Urinary bladder (tissue), 4 donors: ENCODE results near the gene ANKFN1. TPM values are rescaled to one million over a fixed set of nuclear protein-coding genes. Genes with fewer than 3 reads are reported as not detected.

ENCODE experiments used
- DNase-seq: peaks from one replicate; pipeline ENCODE4 v3.0.0-alpha.2; 2015; ENCODE audit errors: extremely low spot score
- H3K27ac ChIP-seq: one replicate; pipeline ENCODE4 v1.5.1; 2013; ENCODE audit warnings: low read depth, mild to moderate bottlenecking, moderate library complexity
- H3K36me3 ChIP-seq: one replicate; pipeline ENCODE4 v1.6.1; 2013; ENCODE audit warnings: mild to moderate bottlenecking, moderate library complexity; ENCODE audit not compliant: insufficient read depth
- H3K4me1 ChIP-seq: one replicate; pipeline ENCODE4 v1.6.1; 2013; ENCODE audit warnings: mild to moderate bottlenecking, moderate library complexity; ENCODE audit not compliant: insufficient read depth
- H3K4me3 ChIP-seq: one replicate; pipeline ENCODE4 v1.5.1; 2013; ENCODE audit warnings: low read depth, low read length
- WGBS: extraction: QIAGEN DNeasy Blood & Tissue Kit; methylation state at CpG from one replicate; pipeline ENCODE4 v1.1.7; 2013; 5-methylcytosine and 5-hydroxymethylcytosine counted together
- polyA plus RNA-seq: library from polyadenylated mRNA; stranded (reverse); fragments of 200-250 nt; gene quantifications from one replicate; pipeline ENCODE4 v1.2.3, GENCODE V29; 2013
- total RNA-seq: library from RNA; depleted of rRNA; stranded (reverse); fragments of >200 nt; gene quantifications from one replicate; pipeline ENCODE4 v1.2.3, GENCODE V29; 2014
- donor health status: healthy with polysubstance abuse.
- donor health status: healthy.

Gene ANKFN1
- total and polyA plus RNA-seq, 2 donors: 1.1 to 8.0 TPM

- 80% methylated on average over 2 of the region's 2 CpGs for WGBS
- Histone ChIP-seq H3K4me3 (no peak overlapping the region), H3K27ac (no peak overlapping the region), H3K4me1 (no peaks in the 10 kb centered on the region), H3K36me3 (no peaks in the 10 kb centered on the region)
- no peak for DNase-seq
These were observed 24.1 kb downstream of the ANKFN1 start for GRCh38 chr17:56177361-56177760.

GRCh38 chr17:56178203-56178602 lies 24.9 kb downstream of the ANKFN1 start:
- H3K36me3 ChIP-seq: no peaks in the 10 kb centered on the region
- no peaks in the 10 kb centered on the region for H3K4me1 ChIP-seq
- no peak overlapping the region for H3K4me3 ChIP-seq
- no peak for DNase-seq
- no peak overlapping the region for H3K27ac ChIP-seq
- 94% methylated on average over 5 of the region's 5 CpGs for WGBS

- no peak overlapping the region for H3K27ac ChIP-seq
These were observed 28.8 kb downstream of the ANKFN1 start for GRCh38 chr17:56182081-56182480.

GRCh38 chr17:56184650-56185049 lies 31.4 kb downstream of the ANKFN1 start:
- H3K36me3 ChIP-seq: no peaks in the 10 kb centered on the region
- H3K4me1 ChIP-seq: no peaks in the 10 kb centered on the region
- H3K27ac ChIP-seq: no peak overlapping the region
- WGBS: 88% methylated on average over 6 of the region's 6 CpGs
- H3K4me3 ChIP-seq: no peak overlapping the region
- no peak for DNase-seq

More at GRCh38 chr17:56182081-56182480, 28.8 kb downstream of the ANKFN1 start:
- H3K36me3 ChIP-seq: no peaks in the 10 kb centered on the region
- H3K4me1 ChIP-seq: no peaks in the 10 kb centered on the region
- no peak overlapping the region for H3K4me3 ChIP-seq
- 38% methylated on average over 1 of the region's 1 CpG for WGBS
- no peak for DNase-seq

- no peak overlapping the region for H3K27ac ChIP-seq
- no peak for DNase-seq
- WGBS: 53% methylated on average over 6 of the region's 6 CpGs
These were observed 32.4 kb downstream of the ANKFN1 start for GRCh38 chr17:56185491-56186221.

GRCh38 chr17:56186222-56186786 lies 33.0 kb downstream of the ANKFN1 start:
- H3K27ac ChIP-seq: no peak overlapping the region

More at GRCh38 chr17:56185491-56186221, 32.4 kb downstream of the ANKFN1 start:
- no peaks in the 10 kb centered on the region for H3K36me3 ChIP-seq
- H3K4me3 ChIP-seq: no peak overlapping the region
- H3K4me1 ChIP-seq: no peaks in the 10 kb centered on the region

GRCh38 chr17:56203430-56203829 lies 50.2 kb downstream of the ANKFN1 start:
- DNase-seq: no peak
- no peaks in the 10 kb centered on the region for H3K4me1 ChIP-seq
- 79% methylated on average over 5 of the region's 5 CpGs for WGBS
- H3K4me3 ChIP-seq: no peak overlapping the region
- H3K27ac ChIP-seq: no peak overlapping the region
- H3K36me3 ChIP-seq: no peaks in the 10 kb centered on the region

More at GRCh38 chr17:56186222-56186786, 33.0 kb downstream of the ANKFN1 start:
- no peak for DNase-seq
- Histone ChIP-seq H3K4me3 (no peak overlapping the region), H3K36me3 (no peaks in the 10 kb centered on the region), H3K4me1 (no peaks in the 10 kb centered on the region)
- 73% methylated on average over 7 of the region's 7 CpGs for WGBS

- WGBS: 84% methylated on average over 6 of the region's 6 CpGs
- no peak for DNase-seq
- peaks cover 1% of the 10 kb centered on the region for H3K36me3 ChIP-seq
- H3K27ac ChIP-seq: no peak overlapping the region
- H3K4me3 ChIP-seq: no peak overlapping the region
- no peaks in the 10 kb centered on the region for H3K4me1 ChIP-seq
These were observed 53.1 kb downstream of the ANKFN1 start for GRCh38 chr17:56206351-56206750.

- H3K4me1 ChIP-seq: no peaks in the 10 kb centered on the region
- no peak overlapping the region for H3K4me3 ChIP-seq
- H3K27ac ChIP-seq: no peak overlapping the region
- WGBS: 87% methylated on average over 6 of the region's 6 CpGs
- peaks cover 1% of the 10 kb centered on the region for H3K36me3 ChIP-seq
- no peak for DNase-seq
These were observed 59.8 kb downstream of the ANKFN1 start for GRCh38 chr17:56213031-56213430.

GRCh38 chr17:56217921-56218320 lies 64.6 kb downstream of the ANKFN1 start:
- no peak overlapping the region for H3K27ac ChIP-seq
- WGBS: 87% methylated on average over 2 of the region's 2 CpGs
- H3K4me3 ChIP-seq: no peak overlapping the region
- no peaks in the 10 kb centered on the region for H3K36me3 ChIP-seq
- DNase-seq: no peak
- H3K4me1 ChIP-seq: no peaks in the 10 kb centered on the region

- no peaks in the 10 kb centered on the region for H3K4me1 ChIP-seq
- WGBS: 96% methylated on average over 1 of the region's 1 CpG
- H3K4me3 ChIP-seq: no peak overlapping the region
- H3K36me3 ChIP-seq: no peaks in the 10 kb centered on the region
- no peak for DNase-seq
- no peak overlapping the region for H3K27ac ChIP-seq
These were observed 69.0 kb downstream of the ANKFN1 start for GRCh38 chr17:56222255-56222654.

- WGBS: 57% methylated on average over 4 of the region's 4 CpGs
- no peak for DNase-seq
- Histone ChIP-seq H3K4me1 (no peaks in the 10 kb centered on the region), H3K27ac (no peak overlapping the region), H3K4me3 (no peak overlapping the region), H3K36me3 (no peaks in the 10 kb centered on the region)
These were observed 77.4 kb downstream of the ANKFN1 start for GRCh38 chr17:56230660-56231059.

GRCh38 chr17:56231252-56231651 lies 78.0 kb downstream of the ANKFN1 start:
- WGBS: 73% methylated on average over 2 of the region's 2 CpGs
- H3K4me3 ChIP-seq: no peak overlapping the region
- H3K4me1 ChIP-seq: no peaks in the 10 kb centered on the region
- H3K36me3 ChIP-seq: no peaks in the 10 kb centered on the region
- H3K27ac ChIP-seq: no peak overlapping the region
- DNase-seq: no peak

GRCh38 chr17:56231693-56232092 lies 78.4 kb downstream of the ANKFN1 start:
- H3K4me3 ChIP-seq: no peak overlapping the region
- WGBS: 58% methylated on average over 5 of the region's 5 CpGs
- no peaks in the 10 kb centered on the region for H3K4me1 ChIP-seq
- DNase-seq: no peak
- H3K36me3 ChIP-seq: no peaks in the 10 kb centered on the region
- H3K27ac ChIP-seq: no peak overlapping the region
